ENCODE results near the gene THSD4.

GRCh38 chr15:71072423-71072822, 42.8 kb upstream of the THSD4 start:
- TF ChIP-seq CTCF (IDR thresholded peaks at IDR 0.05; ENCODE audit: low read length) (no peak), EZH2 (optimal IDR thresholded peaks at IDR 0.05; ENCODE audit: low read depth, low read length) (no peak)

Data from MM.1S (cell line).